Epithelial cell of prostate (primary cell): ENCODE measurements around the gene CSGALNACT2.
"Not testable (repeated sequence)": the region's sequence is repeated elsewhere in the genome, so short reads cannot be mapped to it uniquely, and the experiment has no call there.

Experiments
- DNase-seq: peaks from one replicate; pipeline ENCODE4 v3.0.0-alpha.2; 2011; ENCODE audit warnings: low read depth, low spot score
- H3K27ac ChIP-seq: fragments of 450-650 bp; 2 replicates; pipeline ENCODE4 v1.5.1; 2017; ENCODE audit warnings: mild to moderate bottlenecking

Gene CSGALNACT2

DNA sequence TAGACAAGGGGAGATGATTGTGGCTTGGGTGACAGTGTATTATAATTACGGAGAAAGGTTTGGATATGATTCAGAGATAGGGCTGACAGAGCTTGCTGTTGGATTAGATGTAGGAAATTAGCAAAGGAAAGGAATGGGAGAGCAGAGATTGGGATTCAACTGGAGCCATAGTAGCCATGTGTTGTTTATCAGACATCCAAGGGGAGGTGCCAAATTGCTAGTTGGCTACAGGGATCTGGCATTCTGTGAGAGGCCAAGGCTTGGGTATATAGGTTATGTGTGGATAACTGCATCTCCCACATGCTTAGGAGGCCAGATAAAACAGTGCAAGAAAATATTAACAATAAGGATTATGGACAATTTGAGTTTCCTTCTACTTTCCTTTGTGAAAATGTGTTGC is 34.9 kb downstream of the CSGALNACT2 start:
- DNase-seq: no peak
- H3K27ac ChIP-seq: no peak overlapping the region

DNA sequence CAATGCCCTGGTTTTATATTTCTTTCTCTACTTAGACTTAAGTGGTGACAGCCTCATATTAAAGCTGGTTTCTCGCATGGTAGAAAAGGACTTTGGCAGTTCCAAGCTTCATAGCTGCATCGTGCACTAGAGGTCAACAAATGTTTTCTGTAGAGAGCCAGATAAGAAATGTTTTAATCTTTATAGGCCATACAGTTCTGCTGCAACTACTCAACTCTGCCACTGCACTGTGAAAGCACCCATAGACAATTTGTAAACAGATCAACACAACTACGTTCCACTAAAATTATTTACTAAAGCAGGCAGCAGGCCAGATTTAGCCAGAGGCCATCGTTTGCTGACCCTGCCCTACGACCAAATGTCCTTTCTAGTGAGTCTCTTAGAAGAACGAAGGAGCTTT is 36.7 kb downstream of the CSGALNACT2 start:
- DNase-seq: no peak
- no peak overlapping the region for H3K27ac ChIP-seq

DNA sequence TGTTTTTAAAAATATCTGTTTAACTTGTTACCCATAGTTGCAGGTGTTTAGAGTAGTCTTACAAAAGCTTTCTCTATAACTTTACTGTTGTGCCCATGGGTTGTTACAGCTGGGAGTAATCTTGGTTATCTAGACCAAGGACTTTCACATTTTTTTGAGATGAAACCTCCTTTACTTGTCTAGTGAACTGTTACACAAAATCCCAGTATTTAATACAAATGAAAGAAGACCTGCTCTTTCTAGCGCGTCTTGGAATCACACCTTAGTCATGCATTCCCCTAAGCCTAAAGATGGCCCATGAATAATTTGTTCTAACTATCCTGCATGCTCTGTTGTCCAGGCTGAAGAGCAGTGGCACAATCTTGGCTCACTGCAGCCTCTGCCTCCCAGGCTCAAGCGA is 38.0 kb downstream of the CSGALNACT2 start:
- no peak for DNase-seq
- no peak overlapping the region for H3K27ac ChIP-seq

DNA sequence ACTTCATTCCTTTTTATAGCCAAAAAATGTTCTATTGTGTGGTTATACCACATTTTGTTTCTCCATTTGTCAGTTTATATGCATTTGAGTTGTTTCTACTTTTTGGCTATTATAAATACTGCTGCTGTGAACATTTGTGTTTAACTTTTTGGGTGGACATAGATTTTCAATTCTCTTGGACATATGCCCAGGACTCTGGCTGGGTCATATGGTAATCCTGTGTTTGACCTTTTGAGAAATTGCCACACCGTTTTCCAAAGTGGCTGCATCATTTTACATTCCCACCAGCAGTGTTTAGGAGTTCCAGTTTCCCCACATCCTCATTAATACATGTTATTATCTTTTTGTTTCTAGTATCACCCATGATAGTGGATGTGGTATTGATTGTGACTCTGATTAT is 39.4 kb downstream of the CSGALNACT2 start:
- no peak overlapping the region for H3K27ac ChIP-seq
- DNase-seq: no peak

DNA sequence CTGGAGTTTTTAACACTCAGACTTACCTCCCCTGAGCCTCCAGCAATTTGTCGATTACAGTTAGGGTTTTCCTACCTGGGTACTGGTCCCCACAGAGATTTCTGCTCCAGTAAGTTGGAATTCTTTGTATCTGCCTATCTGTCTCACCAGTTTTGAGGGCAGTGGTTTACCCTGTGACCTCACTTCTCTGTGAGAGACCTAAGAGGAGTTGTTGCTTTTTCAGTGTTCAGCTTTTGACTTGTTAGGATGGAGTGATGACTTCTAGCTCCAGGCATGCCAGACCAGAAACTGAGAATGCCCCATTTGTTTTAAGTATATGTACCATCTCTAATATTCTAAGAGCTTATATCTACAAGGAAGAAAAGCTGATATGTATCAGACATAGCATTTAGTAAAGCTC is 42.9 kb downstream of the CSGALNACT2 start:
- DNase-seq: no peak
- no peak overlapping the region for H3K27ac ChIP-seq

DNA sequence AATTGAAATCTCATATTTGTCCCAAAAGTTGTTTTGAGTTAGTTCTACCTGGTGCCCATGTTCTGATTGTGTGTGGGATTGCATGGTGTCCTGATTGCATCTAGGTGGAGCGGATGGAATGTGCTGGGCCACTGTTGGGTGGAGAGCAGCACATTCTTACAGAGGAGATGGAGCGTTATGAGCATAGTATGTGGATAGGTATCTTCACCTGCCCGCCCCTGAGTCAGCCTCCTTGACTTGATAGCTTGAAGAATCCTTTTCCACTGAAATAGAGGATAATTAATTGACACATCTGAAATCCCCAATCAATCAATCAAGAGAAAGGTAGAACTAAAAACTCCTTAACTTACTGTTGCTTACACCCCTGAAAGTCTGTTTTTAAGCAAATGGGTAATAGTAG is 45.5 kb downstream of the CSGALNACT2 start:
- H3K27ac ChIP-seq, DNase-seq: not testable (repeated sequence)

DNA sequence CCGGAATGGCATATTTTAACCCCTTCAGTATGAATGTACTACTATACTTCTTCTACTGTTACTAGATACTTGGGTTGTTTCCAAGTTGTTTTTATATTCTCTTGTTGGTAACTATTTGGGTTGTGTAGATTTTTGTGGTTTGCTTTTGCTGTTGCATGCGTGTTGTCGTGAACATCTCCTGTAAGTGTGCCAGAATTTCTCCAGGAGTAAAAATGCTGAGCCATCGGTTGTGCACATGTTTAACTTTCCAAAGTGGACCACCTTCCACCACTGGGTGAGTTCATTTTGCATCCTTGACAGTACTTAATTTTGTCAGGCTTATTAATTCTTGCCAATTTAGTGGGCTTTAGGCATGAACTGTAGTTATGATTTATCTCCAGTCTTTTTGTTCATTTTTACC is 47.9 kb downstream of the CSGALNACT2 start:
- DNase-seq: no peak
- H3K27ac ChIP-seq: no peak overlapping the region

DNA sequence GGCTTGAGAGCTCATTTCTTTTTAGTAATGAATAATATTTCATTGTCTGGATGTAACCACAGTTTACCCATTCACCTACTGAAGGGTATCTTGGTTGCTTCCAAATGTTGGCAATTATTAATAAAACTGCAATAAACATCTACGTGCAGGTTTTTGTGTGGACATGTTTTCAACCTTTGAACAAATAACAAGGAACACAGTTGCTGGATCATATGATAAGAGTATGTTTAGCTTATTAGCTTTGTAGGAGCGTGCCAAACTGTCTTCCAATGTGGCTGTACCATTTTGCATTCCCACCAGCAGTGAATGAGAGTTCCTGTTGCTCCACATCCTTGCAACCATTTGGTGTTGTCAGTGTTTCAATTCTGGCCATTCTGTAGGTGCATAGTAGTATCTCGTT is 49.0 kb downstream of the CSGALNACT2 start:
- H3K27ac ChIP-seq: no peak overlapping the region
- no peak for DNase-seq

DNA sequence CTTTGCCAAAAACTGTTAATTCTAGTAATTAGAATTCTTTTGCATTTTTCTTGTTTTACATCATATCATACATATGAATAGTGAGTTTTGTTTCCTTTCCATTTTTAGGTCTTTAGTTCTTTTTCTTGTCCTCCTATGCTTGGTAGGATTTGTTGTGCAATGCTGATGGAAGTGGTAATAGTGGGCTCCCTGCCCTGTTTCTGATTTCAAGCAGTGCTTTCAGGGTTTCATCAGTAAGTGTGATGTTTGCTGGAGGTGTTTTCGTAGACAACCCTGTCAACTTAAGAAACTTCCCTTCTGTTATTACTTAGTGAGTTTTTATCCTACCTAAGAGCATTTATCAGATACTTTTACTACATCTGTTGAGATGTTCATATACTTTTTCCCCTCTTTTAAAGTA is 50.5 kb downstream of the CSGALNACT2 start:
- DNase-seq: no peak
- no peak overlapping the region for H3K27ac ChIP-seq

DNA sequence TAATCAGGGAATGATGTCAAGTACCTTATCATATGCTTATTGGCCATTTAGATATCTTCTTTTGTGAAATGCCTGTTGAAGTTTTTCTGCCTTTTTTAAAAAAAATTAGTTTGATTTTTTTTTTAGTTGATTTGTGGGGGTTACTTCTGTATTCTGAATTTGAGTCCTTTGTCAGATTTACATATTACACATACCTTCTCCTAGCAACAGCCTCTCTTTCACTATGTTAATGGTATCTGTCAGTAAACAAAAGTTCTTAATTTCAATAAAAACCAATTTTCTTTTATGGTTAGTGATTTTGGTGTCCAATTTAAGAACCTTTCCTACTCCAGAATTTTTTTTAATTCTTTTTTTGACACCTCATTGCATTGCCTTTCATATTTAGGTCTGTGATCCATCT is 52.0 kb downstream of the CSGALNACT2 start:
- no peak for DNase-seq
- no peak overlapping the region for H3K27ac ChIP-seq

DNA sequence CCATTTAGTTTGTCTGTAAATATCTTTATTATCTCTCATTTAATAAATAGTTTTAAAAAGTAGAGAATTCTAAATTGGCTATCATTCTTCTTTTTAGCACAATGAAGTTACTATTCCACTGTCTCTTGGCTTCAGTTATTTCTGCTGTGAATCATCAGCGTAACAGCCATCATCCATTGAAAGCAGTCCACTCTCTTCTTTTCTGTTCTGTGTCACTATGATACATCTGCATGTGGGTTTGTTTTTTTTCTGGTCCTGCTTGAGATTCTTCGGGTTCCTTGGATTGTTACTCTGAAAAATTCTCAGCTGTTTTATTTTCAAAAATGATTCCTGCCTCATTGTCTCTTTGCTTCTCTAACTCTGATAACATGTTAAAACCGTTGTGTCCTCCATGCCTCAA is 52.5 kb downstream of the CSGALNACT2 start:
- DNase-seq: no peak
- no peak overlapping the region for H3K27ac ChIP-seq

DNA sequence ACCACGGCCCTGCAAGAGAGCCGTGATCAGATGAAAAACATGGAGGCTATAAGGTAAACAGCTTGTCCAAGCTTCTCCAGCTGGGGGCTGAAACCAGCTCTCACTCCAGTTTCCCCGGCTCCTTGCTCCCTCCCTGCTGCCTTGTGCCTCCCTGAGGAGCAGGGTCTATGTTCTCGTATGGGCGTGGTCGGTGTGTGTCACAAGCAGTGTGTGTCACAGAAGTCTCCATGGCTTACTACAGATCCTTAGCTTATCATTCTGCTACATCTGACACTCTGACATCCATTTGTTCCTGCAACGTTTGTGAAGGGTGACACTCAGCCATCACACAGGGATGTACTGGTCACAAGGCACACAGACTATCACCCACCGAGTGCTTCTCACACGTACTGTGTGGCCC is 54.6 kb downstream of the CSGALNACT2 start:
- DNase-seq: no peak
- H3K27ac ChIP-seq: no peak overlapping the region

DNA sequence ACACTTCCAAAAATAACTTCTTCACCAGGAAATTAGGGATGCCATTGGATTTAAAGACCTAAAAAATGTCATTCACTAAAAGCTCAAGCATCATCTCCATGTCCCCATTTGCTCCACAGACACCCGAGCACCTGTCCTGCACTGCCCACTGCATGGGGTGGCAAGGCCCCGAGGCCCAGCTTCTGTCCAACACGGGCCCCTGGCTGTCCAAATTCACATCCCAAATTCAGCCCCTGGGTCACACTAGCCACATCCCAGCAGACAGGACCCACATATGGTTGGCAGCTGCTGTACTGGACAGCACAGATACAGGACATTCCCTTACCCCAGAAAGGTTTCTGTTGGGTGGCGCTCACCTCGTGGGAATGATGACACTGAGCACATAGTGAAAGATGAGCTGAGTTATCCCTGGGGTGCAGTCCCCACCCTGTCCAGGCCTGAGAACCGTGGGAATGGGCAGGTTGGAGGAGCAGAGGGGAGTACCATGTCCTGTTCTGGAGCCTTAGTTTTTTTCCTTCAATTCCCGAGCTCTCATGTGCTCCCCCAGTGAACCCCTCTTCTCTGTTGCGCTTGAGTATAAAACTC is 55.3 kb downstream of the CSGALNACT2 start:
- no peak overlapping the region for H3K27ac ChIP-seq
- no peak for DNase-seq

DNA sequence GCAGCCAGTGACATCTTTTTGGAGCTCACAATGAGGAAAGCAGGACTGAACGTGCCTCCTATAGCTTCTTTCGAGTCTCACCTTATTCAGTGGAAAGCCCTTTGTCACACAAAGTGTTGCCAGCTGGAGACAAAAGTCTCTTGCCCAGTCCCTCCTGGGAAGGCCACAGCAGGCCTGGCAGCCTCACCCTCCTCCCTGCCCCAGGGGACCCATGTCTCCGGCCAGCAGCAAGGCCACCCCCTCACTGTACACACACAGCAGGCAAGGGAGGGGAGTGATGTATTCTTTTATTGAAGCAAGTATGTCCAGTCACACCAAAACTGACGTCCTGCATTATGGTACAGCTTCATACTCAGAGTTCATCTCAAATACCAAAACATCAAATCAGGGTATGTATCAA is 56.0 kb downstream of the CSGALNACT2 start:
- no peak for DNase-seq
- H3K27ac ChIP-seq: no peak overlapping the region

DNA sequence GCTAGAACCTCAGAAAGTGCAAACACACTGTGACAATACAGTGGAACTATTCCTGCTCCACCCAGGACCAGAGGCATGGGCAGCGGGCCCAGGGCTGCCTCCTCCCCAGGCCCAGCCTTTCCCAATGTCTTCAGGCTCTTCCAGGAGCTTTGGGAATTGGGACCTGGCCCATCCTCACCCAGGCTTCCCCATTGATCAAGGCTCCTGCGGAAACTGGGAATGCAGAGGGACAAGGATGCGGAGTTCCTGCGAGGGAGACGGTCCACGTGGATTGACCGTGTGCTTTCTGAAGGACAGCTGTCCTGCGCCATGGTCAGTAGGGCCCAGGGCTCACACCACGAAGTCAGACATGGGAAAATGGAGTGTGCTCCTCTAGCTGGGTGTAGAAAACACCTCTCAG is 56.6 kb downstream of the CSGALNACT2 start:
- no peak for DNase-seq
- H3K27ac ChIP-seq: no peak overlapping the region

DNA sequence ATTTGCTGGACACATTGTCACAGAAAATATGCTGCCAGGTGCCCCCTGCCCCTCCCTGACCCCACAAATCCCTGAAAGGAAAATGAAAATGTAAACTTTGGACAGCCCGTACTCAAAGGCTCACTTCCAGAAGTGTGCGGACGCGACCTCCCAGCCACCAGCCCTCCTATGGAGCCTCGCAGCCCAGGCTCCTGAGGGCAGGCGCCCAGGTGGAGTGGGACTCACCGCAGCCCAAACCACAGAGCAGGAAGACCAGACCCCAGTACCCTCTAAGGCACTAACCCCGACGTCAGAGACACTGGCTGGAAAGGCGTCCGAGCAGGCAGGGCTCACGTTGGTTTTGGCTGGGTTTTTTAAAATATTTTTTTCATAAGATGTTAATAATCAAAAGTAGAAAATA is 57.3 kb downstream of the CSGALNACT2 start:
- DNase-seq: no peak
- H3K27ac ChIP-seq: no peak overlapping the region

DNA sequence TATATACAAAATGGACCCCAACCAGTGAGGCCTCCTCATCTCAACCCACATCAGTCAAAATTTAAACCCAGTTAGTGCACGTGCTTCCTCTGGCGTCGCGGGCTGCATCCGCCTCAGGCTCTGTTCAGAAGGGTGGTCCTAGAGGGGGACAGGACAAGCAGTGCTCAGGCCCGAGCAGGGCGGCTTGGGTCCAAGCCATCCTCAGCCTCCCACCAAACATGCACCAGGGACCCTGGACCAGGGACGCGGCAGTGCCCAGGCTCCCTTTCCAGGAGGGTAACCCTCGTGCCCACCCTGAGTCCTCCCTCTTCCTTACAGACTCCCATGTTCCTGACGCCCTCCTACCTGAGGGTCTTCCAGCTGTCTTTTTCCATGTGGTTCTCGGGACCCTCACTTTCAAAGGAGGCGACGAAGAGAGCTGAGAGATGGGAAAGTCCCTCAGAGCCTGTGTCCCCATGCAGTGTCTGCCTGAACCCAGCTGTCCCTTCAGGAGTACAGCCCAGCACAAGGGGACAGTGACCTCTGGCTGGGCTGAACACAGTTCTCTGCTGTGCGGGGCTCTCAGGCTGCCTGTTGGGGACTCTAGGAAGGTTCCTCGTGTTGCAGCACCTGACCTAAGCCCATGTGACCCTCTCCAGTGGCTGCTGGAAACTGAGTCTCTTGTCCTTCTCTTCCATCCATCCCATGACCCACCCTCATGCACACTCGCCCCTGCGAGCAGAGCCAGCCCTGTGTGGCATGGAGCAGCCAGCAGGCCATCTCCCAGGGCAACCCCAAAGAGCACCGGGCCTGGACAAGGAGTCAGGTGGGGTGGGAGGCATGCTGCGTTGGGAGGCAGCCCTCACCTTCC is 58.1 kb downstream of the CSGALNACT2 start:
- H3K27ac ChIP-seq: no peak overlapping the region
- no peak for DNase-seq

DNA sequence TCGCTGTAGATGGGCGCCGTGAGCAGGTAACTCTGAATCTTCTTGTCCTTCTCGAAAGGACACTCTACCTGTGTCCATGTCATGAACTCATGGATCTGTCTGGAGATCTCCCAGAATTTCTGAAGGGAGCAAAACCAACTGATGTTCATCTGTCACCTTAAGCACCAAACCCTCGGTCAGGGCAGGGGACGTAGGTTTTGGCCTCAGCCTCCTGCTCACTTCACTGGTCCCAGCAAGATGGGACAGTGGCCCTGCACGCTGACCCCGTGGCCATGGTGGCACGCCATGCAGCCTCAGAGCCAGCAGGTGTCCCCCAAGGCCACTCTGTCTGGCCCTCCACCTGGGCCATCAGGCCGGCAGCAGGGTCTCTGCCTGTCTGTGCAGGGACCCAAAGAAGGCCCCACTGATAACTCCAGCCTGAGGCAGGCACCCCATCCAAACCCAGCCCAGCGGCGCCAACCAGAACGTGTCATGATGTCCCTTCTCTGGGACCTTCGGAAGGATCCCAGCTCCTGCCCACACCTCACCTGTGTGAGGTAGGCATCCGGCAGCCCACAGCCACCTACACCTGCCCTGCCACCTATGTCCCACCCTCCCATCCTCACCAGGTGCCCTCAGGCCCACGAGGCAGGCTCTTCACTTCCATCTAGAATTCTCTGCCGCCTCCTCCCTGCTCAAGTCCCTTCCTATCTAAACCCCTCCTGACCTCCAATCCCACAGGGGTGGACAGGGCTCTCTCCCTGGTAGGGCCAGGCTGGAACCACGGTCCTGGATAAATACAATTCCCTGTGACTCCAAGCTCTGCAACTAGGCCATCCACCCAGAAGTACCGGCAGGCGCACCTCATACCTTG is 59.0 kb downstream of the CSGALNACT2 start:
- no peak for DNase-seq
- H3K27ac ChIP-seq: no peak overlapping the region

DNA sequence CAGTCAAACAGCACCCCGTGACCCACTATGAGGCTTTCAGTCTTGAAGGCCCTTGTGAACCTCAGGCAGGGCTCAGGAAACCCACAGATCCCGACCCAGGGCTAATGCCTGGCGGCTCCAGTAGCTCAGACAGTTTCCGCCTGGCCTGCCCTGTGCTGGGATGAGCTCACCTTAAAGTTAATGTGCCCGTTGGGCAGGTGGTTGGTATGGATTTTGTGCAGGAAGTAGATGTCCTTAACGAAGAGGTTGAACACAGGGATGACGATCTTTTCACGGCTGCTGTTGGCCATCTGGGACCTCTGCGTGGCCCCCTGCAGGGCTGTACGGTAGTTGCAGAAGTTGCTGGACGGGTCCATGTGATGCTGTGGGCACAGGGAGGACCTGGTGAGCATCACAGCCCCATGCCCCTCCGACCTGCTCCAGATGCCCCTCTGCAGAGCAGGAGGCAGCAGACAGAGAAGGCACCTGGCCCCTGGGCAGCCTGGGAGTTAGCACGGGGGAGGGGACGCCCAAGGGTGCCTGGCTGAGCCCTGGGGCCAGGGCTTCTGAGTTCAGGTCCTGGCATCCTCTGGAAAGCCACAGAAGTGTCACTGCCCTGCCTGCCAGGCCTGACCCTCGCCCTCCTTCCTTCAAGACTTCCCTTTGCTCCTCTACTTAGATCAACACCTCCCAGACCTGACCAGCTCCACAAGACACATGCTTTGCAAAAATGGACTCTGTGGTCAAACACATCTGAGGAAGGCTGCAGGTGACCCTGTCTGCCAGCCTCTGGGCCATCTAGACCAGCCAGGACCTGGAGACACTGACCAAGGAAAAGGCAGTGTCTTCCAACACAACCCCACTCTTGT is 59.8 kb downstream of the CSGALNACT2 start:
- DNase-seq: no peak
- H3K27ac ChIP-seq: no peak overlapping the region

DNA sequence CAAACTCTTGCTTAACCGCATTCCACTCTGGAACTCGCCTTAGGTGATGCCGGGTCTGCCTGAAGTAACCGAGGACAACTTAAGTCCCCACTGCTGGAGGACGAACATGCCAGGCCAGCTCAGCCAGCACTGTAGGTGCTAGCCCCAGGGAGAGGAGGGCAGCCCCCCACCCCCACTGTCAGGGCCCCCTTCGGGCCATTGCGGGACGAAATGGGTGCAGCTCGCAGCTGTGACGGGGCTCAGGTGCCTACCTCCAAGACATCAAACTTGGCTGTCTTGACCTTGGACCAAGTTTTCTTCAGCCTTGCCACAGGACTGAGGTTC is 60.4 kb downstream of the CSGALNACT2 start:
- no peak overlapping the region for H3K27ac ChIP-seq
- DNase-seq: no peak
